ENCODE measurements around the gene TPCN2. TPM values are rescaled to one million over a fixed set of nuclear protein-coding genes. Genes with fewer than 3 reads are reported as not detected.

The TPCN2 gene
- total and polyA plus RNA-seq, 2 of the 4 experiments (the other 2 are of a cell fraction) = 3.4 to 8.0 TPM

GRCh38 chr11:69002110-69002569 is 46.6 kb upstream of the TPCN2 start:
- peaks cover 8 to 25% of the 10 kb centered on the region in 2 experiments for H3K79me1 ChIP-seq (ENCODE audit: low read depth in 1 of 2, low read length in 2 of 2)
- peaks cover 29% of the 10 kb centered on the region for H3K4me1 ChIP-seq (ENCODE audit: control insufficient read depth, insufficient read depth, low read length)
- in situ Hi-C loops (cut with MboI; ENCODE audit: low sequenced_read_pairs) = no loop called here
- peaks cover 12% of the 10 kb centered on the region; the same call in 1 of the 2 replicates for H3K9me1 ChIP-seq (ENCODE audit: insufficient read depth, low read length)
- no peak overlapping the region for H2BK20ac ChIP-seq (ENCODE audit: low read depth, low read length)
- no peak overlapping the region for H2BK120ac ChIP-seq (ENCODE audit: low read depth, low read length)
- dilution Hi-C loops (cut with HindIII; ENCODE audit: low sequenced_read_pairs, unreplicated experiment) = no loop called here
- no peak overlapping the region for H3K9ac ChIP-seq (ENCODE audit: low read depth, low read length)
- H3K4me2 ChIP-seq (ENCODE audit: low read depth, low read length) = no peak overlapping the region
- BruUV-seq (replicated peaks) = no TSS peak
- no peaks in the 10 kb centered on the region for H3K9me3 ChIP-seq (ENCODE audit: control insufficient read depth, insufficient read depth, low read length)
- TF ChIP-seq RFX5 (IDR thresholded peaks at IDR 0.05; ENCODE audit: low read depth, low read length) (no peak), NFE2L2 (IDR thresholded peaks at IDR 0.05; ENCODE audit: low read depth, low read length) (no peak), MAFK (IDR thresholded peaks at IDR 0.05; ENCODE audit: low read depth, low read length) (no peak), BHLHE40 (IDR thresholded peaks at IDR 0.05; ENCODE audit: low read depth, low read length) (no peak), CTCF (conservative IDR thresholded peaks at IDR 0.05; ENCODE audit: low read depth, low read length) (no peak), ELK1 (IDR thresholded peaks at IDR 0.05; ENCODE audit: borderline replicate concordance, low read depth, low read length) (no peak), CHD1 (IDR thresholded peaks at IDR 0.05; ENCODE audit: low read depth, low read length) (no peak), RAD21 (IDR thresholded peaks at IDR 0.05; ENCODE audit: low read length) (no peak), RCOR1 (IDR thresholded peaks at IDR 0.05; ENCODE audit: insufficient replicate concordance, low read length) (no peak), SMC3 (IDR thresholded peaks at IDR 0.05; ENCODE audit: low read depth, low read length) (no peak), MXI1 (IDR thresholded peaks at IDR 0.05; ENCODE audit: borderline replicate concordance, low read depth, low read length) (no peak), CEBPB (IDR thresholded peaks at IDR 0.05; ENCODE audit: low read depth, low read length) (no peak), MAZ (IDR thresholded peaks at IDR 0.05; ENCODE audit: borderline replicate concordance, low read depth, low read length) (no peak)
- H2AFZ ChIP-seq (replicated peaks; ENCODE audit: low read length, poor library complexity) = no peak overlapping the region
- no peaks in the 10 kb centered on the region; the same call in 1 of the 2 replicates for H4K20me1 ChIP-seq (ENCODE audit: insufficient read depth, low read length)
- no peak overlapping the region for H3K14ac ChIP-seq (replicated peaks; ENCODE audit: low read depth, low read length)
- ATAC-seq (ENCODE audit: low read depth) = peak; percentile 27
- no peaks in the 10 kb centered on the region for H3K27me3 ChIP-seq (ENCODE audit: control insufficient read depth, insufficient read depth, low read length)
- H3K27ac ChIP-seq (ENCODE audit: insufficient read depth, low read length) = no peak overlapping the region
- H2BK15ac ChIP-seq (ENCODE audit: low read depth, low read length) = no peak overlapping the region
- no peak overlapping the region for H4K5ac ChIP-seq (ENCODE audit: low read depth, low read length)
- H2AK5ac ChIP-seq (ENCODE audit: low read depth, low read length) = peak overlapping the region; percentile 43; the same call in 1 of the 2 replicates
- peaks cover 39% of the 10 kb centered on the region for H3K36me3 ChIP-seq (ENCODE audit: control insufficient read depth, insufficient read depth, low read length)
- H3K4me3 ChIP-seq (ENCODE audit: insufficient read depth, low read depth, low read length) = no peak overlapping the region
- H2AK9ac ChIP-seq (replicated peaks; ENCODE audit: low read depth, low read length, poor library complexity) = peak overlapping the region; percentile 22
- H3K4ac ChIP-seq (ENCODE audit: low read depth, low read length) = no peak overlapping the region
- no CpG with 5 or more reads among the region's 6 CpGs for WGBS, 2 experiments (ENCODE audit: extremely low coverage in 2 of 2, insufficient read length in 1 of 2)
- intact Hi-C loops (cut with micrococcal nuclease) = loop anchor here (5.0 kb wide), 1 partner anchor 100 kb away; the partner anchor contains the start of genes IGHMBP2 and MRPL21
- no peak for DNase-seq
- no peak overlapping the region for H3K56ac ChIP-seq (ENCODE audit: extremely low read depth, insufficient read depth, low read length)
- H3K18ac ChIP-seq (ENCODE audit: low read depth, low read length) = no peak overlapping the region
- no peak overlapping the region for H2BK5ac ChIP-seq (ENCODE audit: low read depth, low read length, poor library complexity, severe bottlenecking)
- CTCF ChIA-PET = interaction anchor here (0.6 kb wide), 1 partner anchor 31 kb away, joined by 3 read pairs; no protein-coding TSS in a partner anchor
- POLR2A ChIA-PET (ENCODE audit: unreplicated experiment) = no interaction called here
- no peak overlapping the region for H4K91ac ChIP-seq (ENCODE audit: insufficient read depth, low read depth, low read length)
- H3K23ac ChIP-seq (ENCODE audit: low read depth, low read length) = no peak overlapping the region
- no peak overlapping the region for H4K8ac ChIP-seq (ENCODE audit: low read depth in 2 of 2, low read length in 2 of 2)

All from IMR-90 (cell line).